Renal pelvis (tissue), 12 donors: ENCODE measurements around the gene CFAP68. TPM values are rescaled to one million over a fixed set of nuclear protein-coding genes. Genes with fewer than 3 reads are reported as not detected.

Experiments
- DNase-seq: peaks from one replicate; pipeline ENCODE4 v3.0.0-alpha.2; 2013
- long read RNA-seq, 16 experiments: transcript quantifications; one replicate each; lab custom pipeline, GENCODE V29; 2026
- polyA plus RNA-seq, 3 donors: library from polyadenylated mRNA; unstranded; fragments of 120-200 nt; gene quantifications; one replicate each; pipeline ENCODE4 v1.2.1, GENCODE V29; 2013; ENCODE audit not compliant: insufficient read length in 3 of 3

The CFAP68 gene
- polyA plus RNA-seq: 10 to 100 TPM; 41.1 to 48.6 (median 43.5) TPM
- long read RNA-seq, donor 1, transcript C11orf1-201 (4 exons, 2,885 nt): major isoform, 33 of 39 reads
- long read RNA-seq, donor 1, transcript C11orf1-202 (4 exons, 534 nt): minor isoform, 5 of 39 reads
- long read RNA-seq, donor 1, partial matches to known transcripts: 0 of 39 reads
- long read RNA-seq, donor 1, other reads (novel, unspliced or antisense): 0 of 39 reads
- long read RNA-seq, donor 2, transcript C11orf1-201 (4 exons, 2,885 nt): major isoform, 27 of 32 reads
- long read RNA-seq, donor 2, partial matches to known transcripts: 0 of 32 reads
- long read RNA-seq, donor 2, other reads (novel, unspliced or antisense): 0 of 32 reads
- long read RNA-seq, donor 3, transcript C11orf1-202 (4 exons, 534 nt): minor isoform, 5 of 31 reads
- long read RNA-seq, donor 3, transcript C11orf1-201 (4 exons, 2,885 nt): major isoform, 25 of 31 reads
- long read RNA-seq, donor 3, partial matches to known transcripts: 0 of 31 reads
- long read RNA-seq, donor 3, other reads (novel, unspliced or antisense): 0 of 31 reads
- long read RNA-seq, donor 4, transcript C11orf1-201 (4 exons, 2,885 nt): major isoform, 39 of 44 reads
- long read RNA-seq, donor 4, partial matches to known transcripts: 0 of 44 reads
- long read RNA-seq, donor 4, other reads (novel, unspliced or antisense): 0 of 44 reads
- long read RNA-seq, donor 5, transcript C11orf1-201 (4 exons, 2,885 nt): major isoform, 16 of 20 reads
- long read RNA-seq, donor 5, partial matches to known transcripts: 0 of 20 reads
- long read RNA-seq, donor 5, other reads (novel, unspliced or antisense): 0 of 20 reads
- long read RNA-seq, donor 6, transcript C11orf1-201 (4 exons, 2,885 nt): major isoform, 14 of 15 reads
- long read RNA-seq, donor 6, partial matches to known transcripts: 0 of 15 reads
- long read RNA-seq, donor 6, other reads (novel, unspliced or antisense): 0 of 15 reads
- long read RNA-seq, donor 7, transcript C11orf1-202 (4 exons, 534 nt): minor isoform, 9 of 41 reads
- long read RNA-seq, donor 7, transcript C11orf1-201 (4 exons, 2,885 nt): major isoform, 25 of 41 reads
- long read RNA-seq, donor 7, partial matches to known transcripts: 5 of 41 reads
- long read RNA-seq, donor 7, other reads (novel, unspliced or antisense): 0 of 41 reads
- long read RNA-seq, donor 8, partial matches to known transcripts: 0 of 5 reads
- long read RNA-seq, donor 8, other reads (novel, unspliced or antisense): 0 of 5 reads
- long read RNA-seq, donor 9, transcript C11orf1-201 (4 exons, 2,885 nt): major isoform, 28 of 33 reads
- long read RNA-seq, donor 9, partial matches to known transcripts: 0 of 33 reads
- long read RNA-seq, donor 9, other reads (novel, unspliced or antisense): 0 of 33 reads
- long read RNA-seq, donor 10, transcript C11orf1-201 (4 exons, 2,885 nt): major isoform, 14 of 29 reads
- long read RNA-seq, donor 10, partial matches to known transcripts: 12 of 29 reads
- long read RNA-seq, donor 10, other reads (novel, unspliced or antisense): 0 of 29 reads
- long read RNA-seq, donor 11, transcript C11orf1-202 (4 exons, 534 nt): minor isoform, 5 of 28 reads
- long read RNA-seq, donor 11, transcript C11orf1-201 (4 exons, 2,885 nt): major isoform, 21 of 28 reads
- long read RNA-seq, donor 11, partial matches to known transcripts: 0 of 28 reads
- long read RNA-seq, donor 11, other reads (novel, unspliced or antisense): 0 of 28 reads
- long read RNA-seq, donor 12, transcript C11orf1-201 (4 exons, 2,885 nt): major isoform, 17 of 23 reads
- long read RNA-seq, donor 12, partial matches to known transcripts: 0 of 23 reads
- long read RNA-seq, donor 12, other reads (novel, unspliced or antisense): 0 of 23 reads
- long read RNA-seq, donor 13, transcript C11orf1-201 (4 exons, 2,885 nt): major isoform, 23 of 24 reads
- long read RNA-seq, donor 13, partial matches to known transcripts: 0 of 24 reads
- long read RNA-seq, donor 13, other reads (novel, unspliced or antisense): 0 of 24 reads
- long read RNA-seq, donor 14: 0 reads
- long read RNA-seq, donor 15, transcript C11orf1-201 (4 exons, 2,885 nt): major isoform, 27 of 34 reads
- long read RNA-seq, donor 15, partial matches to known transcripts: 0 of 34 reads
- long read RNA-seq, donor 15, other reads (novel, unspliced or antisense): 0 of 34 reads
- long read RNA-seq, donor 16, transcript C11orf1-201 (4 exons, 2,885 nt): major isoform, 33 of 40 reads
- long read RNA-seq, donor 16, partial matches to known transcripts: 0 of 40 reads
- long read RNA-seq, donor 16, other reads (novel, unspliced or antisense): 0 of 40 reads

- peak; percentile 98 for DNase-seq
Observed at GRCh38 chr11:111878849-111879636, at the start of gene CFAP68, which contains the start of gene FDXACB1. Gene CFAP68, plus strand, starts transcription at chr11:111879541. Its CDS starts 20 bp downstream, at chr11:111879561. Gene FDXACB1, minus strand, starts transcription at chr11:111879165. Its CDS starts 33 bp downstream, at chr11:111879132.

GRCh38 chr11:111833524-111833923 lies 45.8 kb upstream of the CFAP68 start:
- DNase-seq: peak; percentile 21

- no peak for DNase-seq
Observed at GRCh38 chr11:111834432-111835163, 44.7 kb upstream of the CFAP68 start.

GRCh38 chr11:111835665-111836064 lies 43.7 kb upstream of the CFAP68 start:
- DNase-seq: no peak

- no peak for DNase-seq
Observed at GRCh38 chr11:111836162-111836561, 43.2 kb upstream of the CFAP68 start.

- no peak for DNase-seq
Observed at GRCh38 chr11:111836721-111837120, 42.6 kb upstream of the CFAP68 start.

GRCh38 chr11:111837366-111837891 lies 41.9 kb upstream of the CFAP68 start:
- no peak for DNase-seq

GRCh38 chr11:111838054-111838453 lies 41.3 kb upstream of the CFAP68 start:
- no peak for DNase-seq

GRCh38 chr11:111840143-111840542 lies 39.2 kb upstream of the CFAP68 start:
- no peak for DNase-seq

GRCh38 chr11:111841370-111842053 lies 37.8 kb upstream of the CFAP68 start:
- peak; percentile 85 for DNase-seq

GRCh38 chr11:111843661-111844060 lies 35.7 kb upstream of the CFAP68 start:
- no peak for DNase-seq

- DNase-seq: no peak
Observed at GRCh38 chr11:111845276-111846028, 33.9 kb upstream of the CFAP68 start.

GRCh38 chr11:111846063-111846462 lies 33.3 kb upstream of the CFAP68 start:
- DNase-seq: no peak

GRCh38 chr11:111846636-111847035 lies 32.7 kb upstream of the CFAP68 start:
- no peak for DNase-seq

GRCh38 chr11:111849631-111850030 lies 29.7 kb upstream of the CFAP68 start:
- no peak for DNase-seq

GRCh38 chr11:111851067-111851466 lies 28.3 kb upstream of the CFAP68 start:
- DNase-seq: no peak
